Stimulated activated CD8-positive, alpha-beta memory T cell treated with anti-CD3 and anti-CD28 coated beads, Interleukin-15, amount 100 ng/mL, for 24 hours (primary cell): ENCODE results near the gene OR10H1.
A peak's percentile ranks its signal among the peaks of the same experiment; 100 is the strongest.
"Not testable (repeated sequence)": the region's sequence is repeated elsewhere in the genome, so short reads cannot be mapped to it uniquely, and the experiment has no call there.

Source experiments
- DNase-seq: peaks from one replicate; pipeline ENCODE4 v3.0.0-alpha.2; 2020; ENCODE audit warnings: low read depth

Gene OR10H1

GRCh38 chr19:15815306-15815705 is at the start of gene OR10H1:
OR10H1 (minus strand) TSS chr19:15815664; CDS start chr19:15808037, 7,627 bp downstream.
- no peak for DNase-seq

- DNase-seq: no peak
Measured at GRCh38 chr19:15864824-15865223, 49.4 kb upstream of the OR10H1 start.

GRCh38 chr19:15863272-15863671 is 47.8 kb upstream of the OR10H1 start:
- DNase-seq: no peak

GRCh38 chr19:15862444-15862843 is 47.0 kb upstream of the OR10H1 start:
- no peak for DNase-seq

GRCh38 chr19:15860522-15860921 is 45.1 kb upstream of the OR10H1 start:
- no peak for DNase-seq

- DNase-seq: no peak
Measured at GRCh38 chr19:15859187-15859586, 43.7 kb upstream of the OR10H1 start.

- DNase-seq: no peak
Measured at GRCh38 chr19:15850385-15850784, 34.9 kb upstream of the OR10H1 start.

- no peak for DNase-seq
Measured at GRCh38 chr19:15846923-15847322, 31.5 kb upstream of the OR10H1 start.

- not testable (repeated sequence) for DNase-seq
Measured at GRCh38 chr19:15843894-15844222, 28.4 kb upstream of the OR10H1 start.

GRCh38 chr19:15843203-15843893 is 27.9 kb upstream of the OR10H1 start:
- no peak for DNase-seq

- DNase-seq: no peak
Measured at GRCh38 chr19:15841875-15842569, 26.6 kb upstream of the OR10H1 start.

- no peak for DNase-seq
Measured at GRCh38 chr19:15840833-15841232, 25.4 kb upstream of the OR10H1 start.

- DNase-seq: not testable (repeated sequence)
Measured at GRCh38 chr19:15839888-15840287, 24.4 kb upstream of the OR10H1 start.

GRCh38 chr19:15838351-15838750 is 22.9 kb upstream of the OR10H1 start:
- no peak for DNase-seq

- DNase-seq: no peak
Measured at GRCh38 chr19:15837221-15837731, 21.8 kb upstream of the OR10H1 start.

- peak; percentile 71 for DNase-seq
Measured at GRCh38 chr19:15836330-15837220, 21.1 kb upstream of the OR10H1 start.

- not testable (repeated sequence) for DNase-seq
Measured at GRCh38 chr19:15835565-15836329, 20.3 kb upstream of the OR10H1 start.

- DNase-seq: not testable (repeated sequence)
Measured at GRCh38 chr19:15834232-15834631, 18.8 kb upstream of the OR10H1 start.

- no peak for DNase-seq
Measured at GRCh38 chr19:15831626-15832025, 16.2 kb upstream of the OR10H1 start.

GRCh38 chr19:15829786-15830185 is 14.3 kb upstream of the OR10H1 start:
- DNase-seq: no peak

GRCh38 chr19:15829306-15829698 is 13.8 kb upstream of the OR10H1 start:
- DNase-seq: no peak
